Panc1 (cell line): ENCODE measurements around the gene TPGS1.

Experiments used
- POLR2AphosphoS5 ChIP-seq: IDR thresholded peaks from 2 replicates; pipeline ENCODE4 v1.6.1; 2012; ENCODE audit warnings: mild to moderate bottlenecking, low read depth, low read length, moderate library complexity
- TF ChIP-seq, protein P1 (sequence below): fragments of 450-650 bp; IDR thresholded peaks from 2 replicates; pipeline ENCODE4 v1.5.1; 2017; ENCODE audit warnings: mild to moderate bottlenecking
- TF ChIP-seq, protein P2 (sequence below), 2 experiments: IDR thresholded peaks; 2 replicates each; pipeline ENCODE4 v1.6.1; 2011 to 2012; ENCODE audit warnings: low read depth in 2 of 2, control low read depth in 1 of 2, low read length in 1 of 2, mild to moderate bottlenecking in 1 of 2, moderate library complexity in 1 of 2; ENCODE audit not compliant: insufficient read depth in 1 of 2

GRCh38 chr19:519449-519865, 12.2 kb downstream of the TPGS1 start:
- TF ChIP-seq, protein P1, sequence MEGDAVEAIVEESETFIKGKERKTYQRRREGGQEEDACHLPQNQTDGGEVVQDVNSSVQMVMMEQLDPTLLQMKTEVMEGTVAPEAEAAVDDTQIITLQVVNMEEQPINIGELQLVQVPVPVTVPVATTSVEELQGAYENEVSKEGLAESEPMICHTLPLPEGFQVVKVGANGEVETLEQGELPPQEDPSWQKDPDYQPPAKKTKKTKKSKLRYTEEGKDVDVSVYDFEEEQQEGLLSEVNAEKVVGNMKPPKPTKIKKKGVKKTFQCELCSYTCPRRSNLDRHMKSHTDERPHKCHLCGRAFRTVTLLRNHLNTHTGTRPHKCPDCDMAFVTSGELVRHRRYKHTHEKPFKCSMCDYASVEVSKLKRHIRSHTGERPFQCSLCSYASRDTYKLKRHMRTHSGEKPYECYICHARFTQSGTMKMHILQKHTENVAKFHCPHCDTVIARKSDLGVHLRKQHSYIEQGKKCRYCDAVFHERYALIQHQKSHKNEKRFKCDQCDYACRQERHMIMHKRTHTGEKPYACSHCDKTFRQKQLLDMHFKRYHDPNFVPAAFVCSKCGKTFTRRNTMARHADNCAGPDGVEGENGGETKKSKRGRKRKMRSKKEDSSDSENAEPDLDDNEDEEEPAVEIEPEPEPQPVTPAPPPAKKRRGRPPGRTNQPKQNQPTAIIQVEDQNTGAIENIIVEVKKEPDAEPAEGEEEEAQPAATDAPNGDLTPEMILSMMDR: no peak
- TF ChIP-seq, protein P2, sequence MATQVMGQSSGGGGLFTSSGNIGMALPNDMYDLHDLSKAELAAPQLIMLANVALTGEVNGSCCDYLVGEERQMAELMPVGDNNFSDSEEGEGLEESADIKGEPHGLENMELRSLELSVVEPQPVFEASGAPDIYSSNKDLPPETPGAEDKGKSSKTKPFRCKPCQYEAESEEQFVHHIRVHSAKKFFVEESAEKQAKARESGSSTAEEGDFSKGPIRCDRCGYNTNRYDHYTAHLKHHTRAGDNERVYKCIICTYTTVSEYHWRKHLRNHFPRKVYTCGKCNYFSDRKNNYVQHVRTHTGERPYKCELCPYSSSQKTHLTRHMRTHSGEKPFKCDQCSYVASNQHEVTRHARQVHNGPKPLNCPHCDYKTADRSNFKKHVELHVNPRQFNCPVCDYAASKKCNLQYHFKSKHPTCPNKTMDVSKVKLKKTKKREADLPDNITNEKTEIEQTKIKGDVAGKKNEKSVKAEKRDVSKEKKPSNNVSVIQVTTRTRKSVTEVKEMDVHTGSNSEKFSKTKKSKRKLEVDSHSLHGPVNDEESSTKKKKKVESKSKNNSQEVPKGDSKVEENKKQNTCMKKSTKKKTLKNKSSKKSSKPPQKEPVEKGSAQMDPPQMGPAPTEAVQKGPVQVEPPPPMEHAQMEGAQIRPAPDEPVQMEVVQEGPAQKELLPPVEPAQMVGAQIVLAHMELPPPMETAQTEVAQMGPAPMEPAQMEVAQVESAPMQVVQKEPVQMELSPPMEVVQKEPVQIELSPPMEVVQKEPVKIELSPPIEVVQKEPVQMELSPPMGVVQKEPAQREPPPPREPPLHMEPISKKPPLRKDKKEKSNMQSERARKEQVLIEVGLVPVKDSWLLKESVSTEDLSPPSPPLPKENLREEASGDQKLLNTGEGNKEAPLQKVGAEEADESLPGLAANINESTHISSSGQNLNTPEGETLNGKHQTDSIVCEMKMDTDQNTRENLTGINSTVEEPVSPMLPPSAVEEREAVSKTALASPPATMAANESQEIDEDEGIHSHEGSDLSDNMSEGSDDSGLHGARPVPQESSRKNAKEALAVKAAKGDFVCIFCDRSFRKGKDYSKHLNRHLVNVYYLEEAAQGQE (IDR thresholded peaks at IDR 0.05; ENCODE audit: insufficient read depth in 1 of 2, low read depth in 2 of 2, low read length in 1 of 2): no peak
- no peak for TF ChIP-seq POLR2AphosphoS5
